Muscle of leg (tissue), 11 donors: Measurements from ENCODE around the gene PCDHB11. TPM values are rescaled to one million over a fixed set of nuclear protein-coding genes. Genes with fewer than 3 reads are reported as not detected.
A peak's percentile ranks its signal among the peaks of the same experiment; 100 is the strongest.
"Not testable (repeated sequence)": the region's sequence is repeated elsewhere in the genome, so short reads cannot be mapped to it uniquely, and the experiment has no call there.

Experiments
- DNase-seq: peaks from one replicate; pipeline ENCODE4 v3.0.0; 2013
- H3K27ac ChIP-seq: one replicate; pipeline ENCODE4 v1.5.1; 2013; ENCODE audit warnings: mild to moderate bottlenecking, low read length, control low read depth
- H3K27me3 ChIP-seq: one replicate; pipeline ENCODE4 v1.6.1; 2013; ENCODE audit warnings: low read length; ENCODE audit not compliant: control insufficient read depth, insufficient read depth
- H3K36me3 ChIP-seq: one replicate; pipeline ENCODE4 v1.6.1; 2013; ENCODE audit warnings: low read length; ENCODE audit not compliant: control insufficient read depth, insufficient read depth
- H3K4me1 ChIP-seq: one replicate; pipeline ENCODE4 v1.6.1; 2013; ENCODE audit warnings: low read length; ENCODE audit not compliant: control insufficient read depth, insufficient read depth
- H3K4me3 ChIP-seq: one replicate; pipeline ENCODE4 v1.5.1; 2013; ENCODE audit warnings: low read length, control low read depth
- H3K9me3 ChIP-seq: replicated peaks from 2 replicates; pipeline ENCODE4 v1.6.1; 2013; ENCODE audit warnings: low read depth, low read length; ENCODE audit not compliant: control insufficient read depth
- WGBS: methylation state at CpG from one replicate; pipeline ENCODE4 v1.1.5; 2013; ENCODE audit warnings: missing lambda C conversion rate; ENCODE audit not compliant: insufficient coverage; 5-methylcytosine and 5-hydroxymethylcytosine counted together
- polyA plus RNA-seq, 8 donors: library from polyadenylated mRNA; unstranded; fragments of 120-200 nt; gene quantifications; one replicate each; pipeline versions ENCODE4 v1.2.1 to v1.2.3, GENCODE V29; 2013; ENCODE audit warnings: inconsistent platforms in 1 of 8, low replicate concordance in 1 of 8; ENCODE audit not compliant: insufficient read length in 8 of 8, insufficient read depth in 1 of 8
- total RNA-seq: library from RNA; stranded (reverse); fragments of 120-200 nt; gene quantifications from one replicate; pipeline ENCODE4 v1.2.4, GENCODE V29; 2013

PCDHB11 gene
- total and polyA plus RNA-seq, 9 donors, result 1.9 to 4.3 (median 2.5) TPM

GRCh38 chr5:141210281-141210680 is 10.9 kb downstream of the PCDHB11 start:
- not testable (repeated sequence) for H3K4me1 ChIP-seq, H3K36me3 ChIP-seq, H3K4me3 ChIP-seq, DNase-seq, H3K27ac ChIP-seq, H3K27me3 ChIP-seq
- H3K9me3 ChIP-seq, result peaks cover 43% of the 10 kb centered on the region
- 31% methylated on average over 16 of the region's 39 CpGs for WGBS

- not testable (repeated sequence) for H3K4me1 ChIP-seq, H3K27me3 ChIP-seq, DNase-seq, H3K36me3 ChIP-seq, H3K4me3 ChIP-seq, H3K27ac ChIP-seq
- 19% methylated on average over 8 of the region's 27 CpGs for WGBS
- H3K9me3 ChIP-seq, result peaks cover 42% of the 10 kb centered on the region
Measured at GRCh38 chr5:141210849-141211248, 11.4 kb downstream of the PCDHB11 start.

GRCh38 chr5:141213656-141214339 is 14.4 kb downstream of the PCDHB11 start, which contains the start of gene PCDHB13:
TSS of gene PCDHB13 (plus strand) at chr5:141213919. CDS start at chr5:141214124, 205 bp downstream.
- peak; percentile 22 for DNase-seq
- not testable (repeated sequence) for H3K4me1 ChIP-seq, H3K4me3 ChIP-seq, H3K36me3 ChIP-seq, H3K27ac ChIP-seq, H3K27me3 ChIP-seq
- H3K9me3 ChIP-seq, result peaks cover 45% of the 10 kb centered on the region
- WGBS, result no CpG with 5 or more reads among the region's 18 CpGs

- 56% methylated on average over 3 of the region's 12 CpGs for WGBS
- not testable (repeated sequence) for DNase-seq, H3K4me3 ChIP-seq, H3K36me3 ChIP-seq, H3K4me1 ChIP-seq, H3K27me3 ChIP-seq, H3K27ac ChIP-seq
- H3K9me3 ChIP-seq, result peaks cover 42% of the 10 kb centered on the region
Measured at GRCh38 chr5:141214583-141214982, 15.2 kb downstream of the PCDHB11 start.

- H3K27me3 ChIP-seq, DNase-seq, H3K4me3 ChIP-seq, H3K36me3 ChIP-seq, H3K4me1 ChIP-seq, H3K27ac ChIP-seq: not testable (repeated sequence)
- peaks cover 38% of the 10 kb centered on the region for H3K9me3 ChIP-seq
- 29% methylated on average over 21 of the region's 40 CpGs for WGBS
Measured at GRCh38 chr5:141215504-141215903, 16.1 kb downstream of the PCDHB11 start.

GRCh38 chr5:141216035-141216434 is 16.6 kb downstream of the PCDHB11 start:
- H3K9me3 ChIP-seq, result peaks cover 40% of the 10 kb centered on the region
- not testable (repeated sequence) for H3K27me3 ChIP-seq, H3K4me1 ChIP-seq, H3K27ac ChIP-seq, DNase-seq, H3K4me3 ChIP-seq, H3K36me3 ChIP-seq
- 35% methylated on average over 10 of the region's 26 CpGs for WGBS

- no peak within 1 kb of the TSS for H3K27ac ChIP-seq
- H3K4me3 ChIP-seq, result peak within 1 kb of the TSS; percentile 34
- 18% methylated on average over 12 of the region's 15 CpGs for WGBS
- peak; percentile 39 for DNase-seq
- H3K4me1 ChIP-seq, result no peaks in the 10 kb centered on the region
- no peaks in the 10 kb centered on the region for H3K36me3 ChIP-seq
- H3K9me3 ChIP-seq, result peaks cover 33% of the 10 kb centered on the region
- H3K27me3 ChIP-seq, result no peaks in the 10 kb centered on the region
Measured at GRCh38 chr5:141223112-141223783, 23.8 kb downstream of the PCDHB11 start, which contains the start of gene PCDHB14. TSS of gene PCDHB14 (plus strand) at chr5:141223343. CDS start at chr5:141223506, 163 bp downstream.

- not testable (repeated sequence) for H3K4me1 ChIP-seq, H3K36me3 ChIP-seq, H3K27ac ChIP-seq, H3K27me3 ChIP-seq, DNase-seq, H3K4me3 ChIP-seq
- H3K9me3 ChIP-seq, result peaks cover 30% of the 10 kb centered on the region
- 17% methylated on average over 11 of the region's 40 CpGs for WGBS
Measured at GRCh38 chr5:141224844-141225243, 25.4 kb downstream of the PCDHB11 start.

GRCh38 chr5:141225421-141225820 is 26.0 kb downstream of the PCDHB11 start:
- WGBS, result 25% methylated on average over 22 of the region's 30 CpGs
- not testable (repeated sequence) for H3K4me3 ChIP-seq, H3K36me3 ChIP-seq, H3K27me3 ChIP-seq, DNase-seq, H3K4me1 ChIP-seq, H3K27ac ChIP-seq
- peaks cover 28% of the 10 kb centered on the region for H3K9me3 ChIP-seq

- Histone ChIP-seq H3K4me3 (peak overlapping the region; percentile 31), H3K27ac (no peak overlapping the region), H3K4me1 (no peaks in the 10 kb centered on the region), H3K9me3 (peaks cover 52% of the 10 kb centered on the region), H3K36me3 (no peaks in the 10 kb centered on the region), H3K27me3 (peaks cover 11% of the 10 kb centered on the region)
- peak; percentile 27 for DNase-seq
- WGBS, result 8% methylated on average over 13 of the region's 15 CpGs
Measured at GRCh38 chr5:141234109-141234667, 34.8 kb downstream of the PCDHB11 start.
